K562 (cell line): Measurements from ENCODE around the gene DSCAM. TPM values are rescaled to one million over a fixed set of nuclear protein-coding genes. Genes with fewer than 3 reads are reported as not detected.

Source experiments
- ATAC-seq: fragments of 200-7000 bp; cut with Tn5 transposase; 3 replicates; pipeline ENCODE4 v1.9.1; 2020; ENCODE audit warnings: moderate library complexity
- BruUV-seq: library from RNA; stranded (reverse); fragments of 400-500 nt; replicated peaks from 2 replicates; lab custom pipeline; 2021; lab: Mats Ljungman, UMichigan
- CTCF ChIA-PET: fragments of 300-600 bp; formaldehyde crosslinking; extraction: SDS; loops from one replicate; lab custom pipeline; 2021; ENCODE audit warnings: low intra/inter-chr PET ratio; lab: Yijun Ruan, JAX
- POLR2A ChIA-PET: fragments of 300-600, 350-650 bp; sonication (Branson Sonifier 250); formaldehyde crosslinking; extraction: SDS; loops from one replicate; lab custom pipeline; 2021; ENCODE audit warnings: antibody characterized with exemption, inconsistent platforms; lab: Yijun Ruan, JAX
- DNase-seq, 4 experiments: peaks; one replicate each; pipeline versions ENCODE4 v3.0.0 to v3.0.0-alpha.2; 2011 to 2018; ENCODE audit warnings: low spot score in 3 of 4, mixed read lengths in 3 of 4; ENCODE audit errors: extremely low read depth in 1 of 4
- FAIRE-seq: peaks from 2 replicates; lab custom pipeline; 2011; peaks lifted over from hg19 to GRCh38; lab: Jason Lieb, UNC
- H2AFZ ChIP-seq: 2 replicates; pipeline ENCODE4 v1.6.0; 2011; ENCODE audit warnings: low read depth, low read length, control low read depth, inconsistent platforms
- H3K27ac ChIP-seq: fragments of 200-600 bp; 3 replicates; pipeline ENCODE4 v1.8.0; 2011; ENCODE audit warnings: low read depth, mild to moderate bottlenecking, control low read depth, inconsistent platforms, low read length, moderate library complexity, mixed read lengths; ENCODE audit errors: extremely low read depth
- H3K27me3 ChIP-seq, 2 experiments: fragments of 300-600 bp in 1 of 2; 2 replicates in 1 of 2; 3 replicates in 1 of 2; pipeline versions ENCODE4 v1.6.0 to v1.8.0; 2011; ENCODE audit warnings: inconsistent platforms in 2 of 2, low read length in 2 of 2, mild to moderate bottlenecking in 1 of 2, mixed read lengths in 1 of 2, moderate library complexity in 1 of 2; ENCODE audit not compliant: control insufficient read depth in 2 of 2, insufficient read depth in 2 of 2
- H3K36me3 ChIP-seq: fragments of 300-600 bp; 3 replicates; pipeline ENCODE4 v1.8.0; 2011; ENCODE audit warnings: mild to moderate bottlenecking, low read length, inconsistent platforms; ENCODE audit not compliant: control insufficient read depth, insufficient read depth
- H3K4me1 ChIP-seq, 2 experiments: fragments of 200-600 bp in 1 of 2; replicated peaks in 1 of 2; 2 replicates in 1 of 2; 3 replicates in 1 of 2; pipeline versions ENCODE4 v1.5.1 to v1.8.0; 2011; ENCODE audit warnings: inconsistent platforms in 2 of 2, low read length in 2 of 2, mild to moderate bottlenecking in 1 of 2, mixed read lengths in 1 of 2, moderate library complexity in 1 of 2; ENCODE audit not compliant: control insufficient read depth in 2 of 2, insufficient read depth in 2 of 2
- H3K4me2 ChIP-seq: 2 replicates; pipeline ENCODE4 v1.6.1; 2011; ENCODE audit warnings: low read length, control low read depth, inconsistent platforms, mixed read lengths; ENCODE audit not compliant: insufficient read depth
- H3K4me3 ChIP-seq: fragments of 200-600 bp; sonication (generic), shearing (Covaris generic); 2 replicates; pipeline ENCODE4 v1.5.1; 2016; ENCODE audit warnings: control low read depth, inconsistent platforms
- H3K79me2 ChIP-seq: fragments of 200-600 bp; 3 replicates; pipeline ENCODE4 v1.8.0; 2011; ENCODE audit warnings: low read length, inconsistent platforms; ENCODE audit not compliant: control insufficient read depth, insufficient read depth
- H3K9ac ChIP-seq, 2 experiments: 2 replicates each; pipeline versions ENCODE4 v1.6.0 to v1.6.1; 2011; ENCODE audit warnings: low read depth in 2 of 2, low read length in 2 of 2, control low read depth in 1 of 2, inconsistent platforms in 1 of 2, mild to moderate bottlenecking in 1 of 2, mixed read lengths in 1 of 2; ENCODE audit not compliant: insufficient read depth in 1 of 2
- H3K9me1 ChIP-seq: one replicate; pipeline ENCODE4 v1.6.0; 2011; ENCODE audit warnings: inconsistent platforms, mild to moderate bottlenecking, low read length, moderate library complexity; ENCODE audit not compliant: control insufficient read depth, insufficient read depth
- H3K9me3 ChIP-seq: replicated peaks from 2 replicates; pipeline ENCODE4 v1.5.1; 2011; ENCODE audit warnings: low read depth, low read length, inconsistent platforms; ENCODE audit not compliant: control insufficient read depth, insufficient read depth
- H4K20me1 ChIP-seq: replicated peaks from 2 replicates; pipeline ENCODE4 v1.6.1; 2011; ENCODE audit warnings: low read length, inconsistent platforms, mixed read lengths; ENCODE audit not compliant: control insufficient read depth, insufficient read depth
- BACH1 ChIP-seq: fragments of 200-800 bp; sonication (Bioruptor generic); IDR thresholded peaks from 2 replicates; pipeline ENCODE4 v1.6.1; 2016; ENCODE audit warnings: missing genetic modification characterization, missing compliant biosample characterization
- HDAC3 ChIP-seq: fragments of 450-650 bp; IDR thresholded peaks from 2 replicates; pipeline ENCODE4 v1.6.1; 2018; ENCODE audit warnings: borderline replicate concordance, mild to moderate bottlenecking, moderate library complexity; ENCODE audit not compliant: partially characterized antibody
- MCM3 ChIP-seq: fragments of 450-650 bp; IDR thresholded peaks from 2 replicates; pipeline ENCODE4 v1.6.1; 2016
- PKNOX1 ChIP-seq: fragments of 450-650 bp; IDR thresholded peaks from 2 replicates; pipeline ENCODE4 v1.6.1; 2016
- ZBTB9 ChIP-seq: fragments of 450-650 bp; formaldehyde crosslinking; IDR thresholded peaks from 2 replicates; pipeline ENCODE4 v1.4.0; 2020; ENCODE audit warnings: mild to moderate bottlenecking, moderate library complexity
- ZNF121 ChIP-seq: sonication (generic); formaldehyde crosslinking; conservative IDR thresholded peaks from 2 replicates; pipeline ENCODE4 v1.8.0; 2022; ENCODE audit warnings: missing genetic modification reagents
- ZNF431 ChIP-seq: sonication (generic); formaldehyde crosslinking; IDR thresholded peaks from 2 replicates; pipeline ENCODE4 v1.8.0; 2022; ENCODE audit warnings: mild to moderate bottlenecking, missing genetic modification reagents
- ZNF695 ChIP-seq: fragments of 450-650 bp; formaldehyde crosslinking; IDR thresholded peaks from 2 replicates; pipeline ENCODE4 v1.4.0; 2020; ENCODE audit warnings: mild to moderate bottlenecking, moderate library complexity
- WGBS: fragments of 100-300 bp; shearing (Covaris generic); methylation state at CpG from one replicate; pipeline ENCODE4 v1.1.6; 2016; ENCODE audit warnings: low coverage, mixed read lengths; ENCODE audit not compliant: insufficient coverage; ENCODE audit errors: missing lambda C conversion rate; 5-methylcytosine and 5-hydroxymethylcytosine counted together
- in situ Hi-C: fragments of 300-500 bp; cut with MboI; formaldehyde crosslinking; loops from 4 replicates; pipeline ENCODE4 v1.15.0; 2018; ENCODE audit warnings: inconsistent platforms, mixed read lengths
- intact Hi-C: fragments of 100-400 bp; cut with micrococcal nuclease; formaldehyde crosslinking; loops from 2 replicates; pipeline ENCODE4 v1.14.2; 2022
- polyA plus RNA-seq, 8 experiments: library from polyadenylated mRNA; depleted of rRNA in 4 of 8; stranded (reverse) in 5 of 8; unstranded in 3 of 8; fragments of >200 nt; fragmentation: Nextera tagmentation in 2 of 8; fragmentation: Illumina TruSeq in 1 of 8; extraction: Ambion mirVana in 2 of 8; extraction: Trizol in 1 of 8; gene quantifications; 2 replicates each; pipeline versions ENCODE4 v1.2.1 to v1.2.3, GENCODE V29; 2011 to 2014; ENCODE audit warnings: inconsistent platforms in 1 of 8, missing spikeins in 1 of 8
- total RNA-seq, 7 experiments: library from RNA; depleted of rRNA in 6 of 7; stranded (reverse); fragments of >200 nt in 6 of 7; fragmentation: Illumina TruSeq in 2 of 7; extraction: Trizol in 2 of 7; gene quantifications; 2 replicates each; pipeline versions ENCODE4 v1.2.1 to v1.2.3, GENCODE V29; 2011 to 2021; ENCODE audit warnings: low replicate concordance in 1 of 7

The DSCAM gene
- total and polyA plus RNA-seq, 9 of the 15 experiments (the other 6 are each of a cell fraction or from before 2014, with no cell fraction given): not detected

DNA sequence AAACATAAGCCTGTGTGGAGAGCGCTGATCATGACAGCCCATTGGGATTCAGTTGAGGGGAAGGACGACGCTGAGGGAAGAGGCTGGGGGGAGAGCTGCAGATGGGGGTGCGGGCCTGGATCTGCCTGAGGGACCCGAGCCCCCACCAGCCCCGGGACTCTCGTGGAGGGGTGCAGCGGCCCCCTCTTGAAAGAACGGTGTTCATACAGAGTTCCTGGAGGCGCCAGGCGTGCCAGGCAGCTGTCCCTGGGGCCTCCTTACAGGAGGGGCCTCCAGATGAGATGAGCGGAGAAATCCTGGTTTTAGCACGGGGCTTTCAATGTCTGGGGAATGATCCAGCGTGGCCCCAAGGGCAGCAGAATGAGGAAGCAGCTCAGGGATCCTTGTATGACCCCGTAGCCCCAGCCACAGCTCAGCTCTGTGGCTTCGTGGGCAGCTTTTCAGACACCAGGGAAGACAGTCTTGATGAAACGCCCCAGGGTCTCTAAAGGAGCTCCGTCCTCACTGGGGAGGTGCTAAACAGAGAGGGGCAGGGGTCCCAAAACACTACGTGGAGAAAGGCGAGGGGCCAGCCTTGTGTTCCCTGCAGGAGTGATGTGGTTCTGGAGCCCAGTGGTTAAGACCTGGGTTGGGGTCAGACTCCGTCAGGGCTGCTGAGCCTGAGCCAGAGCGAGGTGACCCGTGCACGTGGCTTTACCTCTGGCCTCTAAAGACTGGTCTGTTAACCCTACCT lies 7.2 kb upstream of the DSCAM start:
- no peak overlapping the region for H3K27ac ChIP-seq
- H3K36me3 ChIP-seq: no peaks in the 10 kb centered on the region
- ATAC-seq: no peak
- intact Hi-C loops: no loop called here
- H3K4me1 ChIP-seq: no peaks in the 10 kb centered on the region
- no peaks in the 10 kb centered on the region for H3K9me1 ChIP-seq
- 2% methylated on average over 23 of the region's 24 CpGs for WGBS
- TF ChIP-seq ZNF431 (CRISPR knock-in tag) (no peak), ZNF121 (CRISPR knock-in tag) (no peak), MCM3 (no peak), ZNF695 (no peak), BACH1 (tag) (no peak), HDAC3 (no peak), PKNOX1 (no peak), ZBTB9 (CRISPR knock-in tag) (no peak)
- TF ChIP-seq, all 486 proteins: peak for 0
- Histone ChIP-seq H3K9me3 (no peaks in the 10 kb centered on the region), H2AFZ (no peak overlapping the region), H3K79me2 (no peaks in the 10 kb centered on the region), H3K9ac (no peak overlapping the region), H3K4me2 (no peak overlapping the region), H3K27me3 (no peaks in the 10 kb centered on the region), H4K20me1 (no peaks in the 10 kb centered on the region), H3K4me3 (no peak overlapping the region)
- in situ Hi-C loops: no loop called here
- FAIRE-seq (no peak), DNase-seq (no peak)
- no TSS peak for BruUV-seq
- CTCF ChIA-PET: no interaction called here
- POLR2A ChIA-PET: no interaction called here
